Measurements from ENCODE around the gene FABP3. TPM values are rescaled to one million over a fixed set of nuclear protein-coding genes. Genes with fewer than 3 reads are reported as not detected.

The FABP3 gene
- total and polyA plus RNA-seq, 2 donors (not counting 3 experiments of a cell fraction or from before 2014, with no cell fraction given) = 0.84 to 2.6 TPM

- ChIA-PET CTCF (interaction anchor here (1.5 to 17.5 kb wide), 4 partner anchors 23 to 235 kb away, joined by 3 to 236 read pairs (median 82); no protein-coding TSS in a partner anchor), POLR2A (interaction anchor here (0.7 kb wide), 1 partner anchor 122 kb away, joined by 4 read pairs; the partner anchor contains the start of genes SNRNP40 and ZCCHC17)
- intact Hi-C loops (cut with micrococcal nuclease) = no loop called here
- no peak overlapping the region for H3K4me2 ChIP-seq (ENCODE audit: insufficient read depth, low read length)
- H3K4me1 ChIP-seq (ENCODE audit: control insufficient read depth, extremely low read depth, insufficient read depth, low read length) = peaks cover 4% of the 10 kb centered on the region
- H3K27me3 ChIP-seq (ENCODE audit: control insufficient read depth in 2 of 2, insufficient read depth in 2 of 2, low read length in 2 of 2) = no peaks in the 10 kb centered on the region
- no peaks in the 10 kb centered on the region for H4K20me1 ChIP-seq (replicated peaks; ENCODE audit: control insufficient read depth, extremely low read depth, insufficient read depth, low read length)
- FAIRE-seq = no peak
- H3K79me2 ChIP-seq (ENCODE audit: control insufficient read depth, insufficient read depth, low read length) = no peaks in the 10 kb centered on the region
- BruUV-seq (replicated peaks) = no TSS peak
- no peak for DNase-seq (ENCODE audit: low read depth, low spot score)
- no peak overlapping the region for H3K9ac ChIP-seq (replicated peaks; ENCODE audit: extremely low read depth, insufficient read depth, low read length)
- no peak overlapping the region for H3K27ac ChIP-seq (ENCODE audit: insufficient read depth, low read depth, low read length)
- no peaks in the 10 kb centered on the region for H3K36me3 ChIP-seq (ENCODE audit: control insufficient read depth in 2 of 2, extremely low read depth in 1 of 2, insufficient read depth in 2 of 2, low read length in 2 of 2)
- dilution Hi-C loops (cut with MboI; ENCODE audit: extremely low pct_ligation_motif_present, low sequenced_read_pairs) = no loop called here
- TF ChIP-seq MAX (IDR thresholded peaks at IDR 0.05; ENCODE audit: insufficient read depth, insufficient read length) = no peak
- no peak for TF ChIP-seq GATA2 (IDR thresholded peaks at IDR 0.05; ENCODE audit: insufficient read depth, insufficient read length, low read depth, low read length)
- no peak for TF ChIP-seq JUN (IDR thresholded peaks at IDR 0.05; ENCODE audit: borderline replicate concordance, insufficient read depth, insufficient read length, low read depth)
- TF ChIP-seq POLR2A (IDR thresholded peaks at IDR 0.05; ENCODE audit: low read depth, low read length) = no peak
- TF ChIP-seq FOS (IDR thresholded peaks at IDR 0.05; ENCODE audit: borderline replicate concordance, insufficient read depth, low read length) = no peak
- TF ChIP-seq POLR2AphosphoS5 (IDR thresholded peaks at IDR 0.05; ENCODE audit: insufficient read depth, low read depth, low read length) = no peak
- no peak for TF ChIP-seq MYC (IDR thresholded peaks at IDR 0.05; ENCODE audit: low read depth, low read length)
- TF ChIP-seq EZH2 (IDR thresholded peaks at IDR 0.05; ENCODE audit: borderline replicate concordance, low read depth, low read length, severe bottlenecking) = no peak
- no peak for TF ChIP-seq CTCF (IDR thresholded peaks at IDR 0.05; ENCODE audit: extremely low read depth in 1 of 2, insufficient read depth in 1 of 2, low read depth in 1 of 2, low read length in 2 of 2)
- H2AFZ ChIP-seq (ENCODE audit: low read depth, low read length) = no peak overlapping the region
- H3K9me3 ChIP-seq (replicated peaks; ENCODE audit: control insufficient read depth, insufficient read depth, low read length) = no peaks in the 10 kb centered on the region
- H3K4me3 ChIP-seq (replicated peaks in 1 of 3; ENCODE audit: insufficient read depth in 1 of 3, low read depth in 1 of 3, low read length in 3 of 3) = no peak overlapping the region
- no peaks in the 10 kb centered on the region for H3K9me1 ChIP-seq (replicated peaks; ENCODE audit: control insufficient read depth, extremely low read depth, insufficient read depth, low read length)
Measured at GRCh38 chr1:31418626-31419323, 45.9 kb upstream of the FABP3 start.
